Type B pancreatic cell (in vitro differentiated cells): ENCODE data around the gene SMC6. TPM values are rescaled to one million over a fixed set of nuclear protein-coding genes. Genes with fewer than 3 reads are reported as not detected.

Experiments used
- DNase-seq: peaks from one replicate; pipeline ENCODE4 v3.0.0; 2021; ENCODE audit warnings: mixed read lengths; ENCODE audit not compliant: unreplicated experiment; ENCODE audit errors: extremely low spot score
- H3K27ac Mint-ChIP-seq: 2 replicates; pipeline ENCODE4 v1.8.0; 2021; ENCODE audit warnings: mild to moderate bottlenecking, mixed read lengths
- H3K27me3 Mint-ChIP-seq: 2 replicates; pipeline ENCODE4 v1.8.0; 2021; ENCODE audit warnings: mixed read lengths
- H3K36me3 Mint-ChIP-seq: 2 replicates; pipeline ENCODE4 v1.8.0; 2021; ENCODE audit warnings: mixed read lengths
- H3K4me1 Mint-ChIP-seq: one replicate; pipeline ENCODE4 v1.8.0; 2021; ENCODE audit warnings: mixed read lengths; ENCODE audit not compliant: unreplicated experiment
- H3K4me3 Mint-ChIP-seq: 2 replicates; pipeline ENCODE4 v1.8.0; 2021; ENCODE audit warnings: mild to moderate bottlenecking, mixed read lengths
- H3K9me3 Mint-ChIP-seq: 2 replicates; pipeline ENCODE4 v1.8.0; 2021; ENCODE audit warnings: mixed read lengths
- total RNA-seq: library from RNA; stranded (reverse); gene quantifications from 2 replicates; pipeline ENCODE4 v1.2.1, GENCODE V29; 2021; ENCODE audit warnings: low replicate concordance
- TF ChIP-seq, protein P1 (sequence below): fragments of 200-600 bp; sonication (generic); conservative IDR thresholded peaks from 2 replicates; pipeline ENCODE4 v1.5.0; 2021; ENCODE audit warnings: antibody characterized with exemption, mild to moderate bottlenecking

The SMC6 gene
- total RNA-seq, 1 donor from 2014 or later: 30.5 TPM

DNA sequence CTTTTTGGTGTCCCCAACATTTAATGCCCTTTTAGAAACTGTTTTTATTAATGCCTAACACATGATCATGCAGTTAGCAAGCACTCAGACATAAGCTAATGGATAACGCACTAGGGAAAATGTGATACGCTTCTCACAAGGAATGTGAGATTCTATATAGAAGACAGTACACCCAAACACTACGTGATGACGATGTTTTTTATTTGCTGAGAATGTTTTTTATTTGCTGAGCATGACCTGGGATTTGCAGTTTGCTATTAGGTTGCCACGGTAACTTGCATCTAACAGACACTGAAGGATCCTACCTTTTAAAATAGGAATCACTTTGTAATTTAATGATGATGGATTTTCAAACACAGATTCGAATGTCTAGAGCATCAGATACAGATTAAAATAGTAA, 4.9 kb downstream of the SMC6 start:
- Mint-ChIP-seq H3K4me1 (peaks cover 26% of the 10 kb centered on the region), H3K9me3 (no peaks in the 10 kb centered on the region), H3K27me3 (no peaks in the 10 kb centered on the region), H3K27ac (no peak overlapping the region), H3K4me3 (no peak overlapping the region), H3K36me3 (peaks cover 14% of the 10 kb centered on the region)
- TF ChIP-seq, protein P1, sequence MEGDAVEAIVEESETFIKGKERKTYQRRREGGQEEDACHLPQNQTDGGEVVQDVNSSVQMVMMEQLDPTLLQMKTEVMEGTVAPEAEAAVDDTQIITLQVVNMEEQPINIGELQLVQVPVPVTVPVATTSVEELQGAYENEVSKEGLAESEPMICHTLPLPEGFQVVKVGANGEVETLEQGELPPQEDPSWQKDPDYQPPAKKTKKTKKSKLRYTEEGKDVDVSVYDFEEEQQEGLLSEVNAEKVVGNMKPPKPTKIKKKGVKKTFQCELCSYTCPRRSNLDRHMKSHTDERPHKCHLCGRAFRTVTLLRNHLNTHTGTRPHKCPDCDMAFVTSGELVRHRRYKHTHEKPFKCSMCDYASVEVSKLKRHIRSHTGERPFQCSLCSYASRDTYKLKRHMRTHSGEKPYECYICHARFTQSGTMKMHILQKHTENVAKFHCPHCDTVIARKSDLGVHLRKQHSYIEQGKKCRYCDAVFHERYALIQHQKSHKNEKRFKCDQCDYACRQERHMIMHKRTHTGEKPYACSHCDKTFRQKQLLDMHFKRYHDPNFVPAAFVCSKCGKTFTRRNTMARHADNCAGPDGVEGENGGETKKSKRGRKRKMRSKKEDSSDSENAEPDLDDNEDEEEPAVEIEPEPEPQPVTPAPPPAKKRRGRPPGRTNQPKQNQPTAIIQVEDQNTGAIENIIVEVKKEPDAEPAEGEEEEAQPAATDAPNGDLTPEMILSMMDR: no peak
- DNase-seq: no peak

- Mint-ChIP-seq H3K4me3 (no peak overlapping the region), H3K4me1 (peaks cover 26% of the 10 kb centered on the region), H3K27me3 (no peaks in the 10 kb centered on the region), H3K9me3 (no peaks in the 10 kb centered on the region), H3K36me3 (peaks cover 18% of the 10 kb centered on the region), H3K27ac (no peak overlapping the region)
- no peak for DNase-seq
- TF ChIP-seq, protein P1: no peak
Measured at GRCh38 chr2:17747684-17748452, 5.7 kb downstream of the SMC6 start.

- TF ChIP-seq, protein P1: no peak
- Mint-ChIP-seq H3K36me3 (peaks cover 28% of the 10 kb centered on the region), H3K9me3 (no peaks in the 10 kb centered on the region), H3K4me3 (no peak overlapping the region), H3K27ac (no peak overlapping the region), H3K4me1 (no peaks in the 10 kb centered on the region), H3K27me3 (no peaks in the 10 kb centered on the region)
- no peak for DNase-seq
Measured at GRCh38 chr2:17740203-17740602, 13.4 kb downstream of the SMC6 start.

DNA sequence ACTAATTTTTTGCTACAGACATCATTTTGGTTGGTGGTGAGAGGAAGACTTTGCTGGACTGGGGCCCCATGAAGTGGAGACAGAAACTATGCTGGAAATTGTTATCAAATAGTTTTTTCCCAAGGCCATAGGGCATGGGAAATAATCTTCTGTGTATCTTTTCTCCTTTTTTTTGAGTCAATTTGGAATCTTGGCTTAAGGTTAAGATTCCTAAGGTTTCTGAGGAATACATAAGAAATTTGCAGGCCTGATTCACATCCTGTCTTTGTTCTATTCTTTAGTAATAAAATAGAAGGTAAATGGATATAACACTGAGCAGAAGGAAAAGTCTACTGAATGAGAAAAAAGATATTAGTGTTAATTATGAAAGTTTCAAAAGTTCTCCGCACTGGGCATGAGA, 16.6 kb downstream of the SMC6 start:
- DNase-seq: no peak
- Mint-ChIP-seq H3K4me1 (no peaks in the 10 kb centered on the region), H3K27ac (no peak overlapping the region), H3K4me3 (no peak overlapping the region), H3K27me3 (no peaks in the 10 kb centered on the region), H3K9me3 (no peaks in the 10 kb centered on the region), H3K36me3 (peaks cover 22% of the 10 kb centered on the region)
- TF ChIP-seq, protein P1: no peak

DNA sequence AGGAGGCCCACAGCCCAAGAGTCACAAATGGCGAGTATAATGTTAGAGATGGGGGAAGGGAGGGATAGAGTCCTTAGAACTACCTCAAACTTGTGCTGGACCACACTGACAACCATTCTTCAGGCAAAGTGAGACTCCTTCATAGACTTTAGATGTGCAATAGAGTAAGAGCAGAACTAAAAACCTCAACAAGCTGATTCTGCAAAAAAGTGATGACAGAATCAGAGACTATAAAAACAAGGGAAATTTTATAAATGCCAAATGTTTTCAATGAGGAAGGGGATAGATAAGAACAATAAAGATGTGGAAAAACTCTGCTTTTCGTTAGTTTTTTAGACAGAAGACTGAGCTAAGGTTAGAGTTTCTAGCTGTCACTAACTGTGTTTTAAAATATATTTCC, 17.7 kb downstream of the SMC6 start:
- Mint-ChIP-seq H3K9me3 (no peaks in the 10 kb centered on the region), H3K27ac (no peak overlapping the region), H3K27me3 (no peaks in the 10 kb centered on the region), H3K4me3 (no peak overlapping the region), H3K4me1 (no peaks in the 10 kb centered on the region), H3K36me3 (peaks cover 25% of the 10 kb centered on the region)
- TF ChIP-seq, protein P1: no peak
- DNase-seq: no peak
